ENCODE data around the gene RAB30.

The RAB30 gene

DNA sequence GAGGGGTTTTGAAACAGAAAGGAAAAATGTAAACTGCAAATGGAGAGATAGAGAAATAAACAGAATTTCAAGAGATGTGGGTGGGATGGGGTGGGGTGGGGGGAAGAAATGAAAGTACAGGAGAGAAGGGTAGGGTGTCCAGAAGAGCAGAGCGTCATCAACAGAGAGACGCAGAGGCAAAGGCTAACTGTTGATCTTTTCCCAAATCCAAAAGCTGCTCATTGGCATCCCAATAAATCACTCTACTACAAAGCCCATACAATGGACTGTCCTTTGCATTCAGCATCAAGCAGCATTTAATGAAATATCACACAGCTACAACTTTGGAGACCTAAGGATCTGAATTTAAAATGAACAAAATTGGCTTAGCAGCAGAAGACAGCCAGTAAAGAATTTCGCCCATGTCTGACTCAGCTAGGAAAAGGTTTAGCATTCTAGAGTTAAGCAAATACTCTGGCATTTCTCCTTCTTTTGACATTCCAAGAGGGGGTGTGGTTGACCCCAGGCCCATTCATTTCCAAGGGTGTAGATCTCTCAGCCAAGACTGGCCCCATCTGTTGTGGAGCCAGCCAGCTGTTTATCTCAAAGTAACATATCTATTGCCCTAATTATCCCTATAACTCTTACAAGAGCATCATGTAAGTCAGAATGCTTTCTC, 1.5 kb downstream of the RAB30 start:
- DNase-seq = no peak

DNA sequence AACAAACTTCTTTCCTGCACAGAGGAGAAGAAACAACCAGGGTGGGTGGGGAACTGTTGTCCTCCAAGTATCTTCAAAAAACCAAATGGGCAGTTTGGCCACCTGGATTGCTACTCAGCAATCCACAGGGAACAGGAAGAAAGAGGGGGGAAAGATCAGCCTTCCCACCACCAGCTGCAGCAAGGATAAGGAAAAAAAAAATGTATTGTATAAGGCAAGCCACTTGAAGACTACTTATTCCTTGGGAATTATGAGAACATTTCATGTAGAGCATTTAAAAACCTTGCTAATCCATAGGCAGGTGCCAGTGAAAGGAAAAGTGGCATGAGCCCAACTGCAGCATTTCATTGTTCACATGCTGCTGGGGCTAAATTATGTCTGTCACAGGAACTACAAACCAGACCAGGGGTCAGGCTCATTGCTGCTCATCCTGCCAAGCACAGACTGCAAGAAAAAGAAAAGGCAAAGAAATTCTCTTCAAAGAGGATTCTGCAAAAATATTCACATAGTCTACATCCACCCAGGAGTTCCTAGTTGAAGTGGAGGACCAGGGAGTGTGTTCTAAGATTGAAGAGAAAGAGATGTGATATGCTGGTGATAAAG, 2.2 kb downstream of the RAB30 start:
- DNase-seq = no peak

- DNase-seq = no peak
These were observed 3.1 kb downstream of the RAB30 start for GRCh38 chr11:83068568-83068967.

- no peak for DNase-seq
These were observed 7.7 kb downstream of the RAB30 start for GRCh38 chr11:83064011-83064410.

- no peak for DNase-seq
These were observed 8.5 kb downstream of the RAB30 start for GRCh38 chr11:83063073-83063754.

DNA sequence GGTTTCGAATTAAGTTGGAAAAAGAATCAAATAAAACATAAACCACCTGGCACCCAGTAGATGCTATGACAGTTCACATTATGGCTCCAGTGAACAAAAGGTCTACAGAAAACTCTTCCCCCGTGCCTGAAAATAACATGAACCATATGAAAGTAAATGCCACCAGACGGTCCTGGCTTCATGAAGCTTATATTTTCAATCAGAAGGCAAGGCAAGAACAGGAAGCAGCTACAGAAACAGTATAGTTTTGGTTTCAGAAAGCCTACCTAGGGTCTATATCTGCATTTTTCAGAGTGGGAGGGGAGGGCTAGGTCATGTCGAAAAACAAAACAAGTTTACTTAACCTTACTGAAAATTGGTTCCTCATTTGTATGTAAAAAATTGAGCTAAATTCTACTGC, 9.8 kb downstream of the RAB30 start:
- no peak for DNase-seq

- no peak for DNase-seq
These were observed 10.7 kb downstream of the RAB30 start for GRCh38 chr11:83060965-83061364.

DNA sequence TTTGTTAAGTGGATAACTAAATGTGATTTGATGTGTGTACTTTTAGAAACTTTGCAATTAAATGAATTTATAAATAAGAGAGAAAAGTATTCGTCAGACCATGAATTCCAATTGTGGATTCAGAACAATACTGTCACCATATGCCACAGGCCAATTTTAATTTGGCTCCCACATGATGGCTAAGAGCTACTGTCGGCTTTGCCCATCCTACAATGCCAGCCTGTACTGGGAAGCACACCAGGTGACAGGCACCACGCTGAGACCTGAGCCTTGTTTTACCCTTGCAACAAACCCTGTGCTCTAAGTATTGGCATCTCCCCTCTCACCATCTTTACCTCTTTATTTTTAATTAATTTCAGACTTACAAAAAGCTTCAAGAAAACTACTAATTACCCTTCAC, 14.0 kb downstream of the RAB30 start:
- DNase-seq = no peak

DNA sequence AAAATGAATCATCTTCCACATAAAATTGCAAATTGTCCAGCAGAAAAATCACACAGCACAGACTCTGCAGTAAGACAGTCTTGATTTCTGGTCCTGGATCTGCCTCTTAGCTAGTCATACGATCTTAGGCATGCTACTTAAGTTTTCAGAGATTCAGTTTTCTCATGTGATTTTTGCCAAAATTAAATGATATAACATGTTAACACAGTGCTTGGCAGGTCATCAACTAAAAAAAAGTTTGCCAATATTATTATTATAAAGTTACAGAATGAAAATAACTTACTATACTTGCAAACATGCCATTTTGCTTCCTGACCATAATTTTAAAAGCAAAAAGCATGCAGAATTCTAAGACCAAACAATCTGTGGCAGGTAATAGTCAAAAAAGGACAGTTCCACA, 15.1 kb downstream of the RAB30 start:
- DNase-seq = no peak

- no peak for DNase-seq
These were observed 15.5 kb downstream of the RAB30 start for GRCh38 chr11:83056204-83056603.

GRCh38 chr11:83054904-83055380, 16.8 kb downstream of the RAB30 start:
- DNase-seq = no peak

DNA sequence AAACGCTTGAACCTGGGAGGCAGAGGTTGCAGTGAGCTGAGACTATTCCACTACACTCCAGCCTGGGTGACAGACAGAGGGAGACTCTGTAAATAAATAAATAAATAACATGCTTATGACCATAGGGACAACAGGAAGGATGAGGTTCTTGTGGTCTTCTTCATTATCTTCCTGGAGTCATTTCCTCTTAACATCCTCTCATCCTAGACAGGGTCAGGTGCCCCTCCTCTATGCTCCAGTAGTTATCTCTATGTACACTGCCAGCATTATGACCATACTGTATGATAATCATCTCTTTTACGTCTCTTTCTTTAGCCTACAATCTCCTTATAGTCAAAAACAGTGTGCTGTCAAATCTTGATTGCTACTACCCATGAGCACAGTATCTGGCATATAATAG, 17.7 kb downstream of the RAB30 start:
- no peak for DNase-seq

- DNase-seq = no peak
These were observed 19.7 kb downstream of the RAB30 start for GRCh38 chr11:83051760-83052671.

GRCh38 chr11:83047515-83048225, 24.0 kb downstream of the RAB30 start:
- no peak for DNase-seq

DNA sequence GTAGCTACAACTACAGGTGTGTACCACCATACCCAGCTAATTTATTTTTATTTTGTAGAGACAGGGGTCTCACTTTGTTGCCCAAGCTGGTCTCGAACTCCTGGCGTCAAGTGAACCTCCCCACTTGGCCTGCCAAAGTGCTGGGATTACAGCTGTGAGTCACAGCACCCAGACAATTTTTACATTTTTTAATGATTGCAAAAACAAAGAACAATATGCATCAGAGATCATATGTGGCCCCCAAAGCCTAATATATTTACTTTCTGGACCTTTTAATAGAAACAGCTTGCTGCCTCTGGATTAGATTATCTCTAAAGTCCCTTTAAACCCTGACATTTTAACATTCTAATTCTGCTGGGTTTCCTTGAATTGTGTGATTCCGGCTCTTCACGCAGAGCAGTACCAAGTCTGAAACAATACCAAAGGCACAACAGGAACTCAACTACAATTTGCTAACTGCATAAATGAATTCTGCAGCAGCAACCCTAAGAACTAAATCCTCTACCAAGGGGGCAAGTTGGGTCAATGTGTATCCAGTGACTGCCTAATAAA, 25.0 kb downstream of the RAB30 start:
- no peak for DNase-seq

DNA sequence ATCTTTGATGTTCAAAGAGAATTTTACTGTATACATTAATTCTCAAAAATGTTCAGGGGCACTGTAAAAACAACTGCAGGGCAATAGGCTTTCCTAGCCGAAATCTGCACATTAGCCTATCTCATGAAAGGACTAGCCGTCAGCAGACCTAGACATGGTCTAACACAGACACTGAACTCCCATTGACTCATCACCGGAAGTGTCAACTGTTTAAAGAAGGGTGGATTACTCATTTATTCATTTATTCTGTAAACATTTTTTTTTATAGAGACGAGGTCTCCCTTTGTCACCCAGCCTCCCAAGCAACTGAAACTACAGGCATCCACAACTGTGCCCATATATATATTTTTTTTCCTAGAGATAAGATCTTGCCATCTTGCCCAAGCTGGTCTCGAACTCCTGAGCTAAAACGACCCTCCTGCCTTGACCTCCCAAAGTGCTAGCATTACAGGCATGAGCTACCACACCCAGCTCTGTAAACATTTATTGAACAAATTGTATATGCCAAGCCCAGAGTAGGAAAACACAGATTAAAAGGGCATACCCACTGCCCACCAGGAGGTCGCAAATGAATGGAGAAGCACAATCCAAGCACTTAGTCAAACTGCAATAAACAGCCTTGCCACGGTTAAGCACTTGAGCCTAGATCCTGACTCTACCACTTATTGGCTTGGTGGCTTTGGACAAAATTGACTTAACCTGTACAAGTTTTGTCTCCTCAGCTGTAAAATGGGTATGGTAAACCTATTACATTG, 26.6 kb downstream of the RAB30 start:
- DNase-seq = no peak

- no peak for DNase-seq
These were observed 28.6 kb downstream of the RAB30 start for GRCh38 chr11:83042964-83043711.

DNA sequence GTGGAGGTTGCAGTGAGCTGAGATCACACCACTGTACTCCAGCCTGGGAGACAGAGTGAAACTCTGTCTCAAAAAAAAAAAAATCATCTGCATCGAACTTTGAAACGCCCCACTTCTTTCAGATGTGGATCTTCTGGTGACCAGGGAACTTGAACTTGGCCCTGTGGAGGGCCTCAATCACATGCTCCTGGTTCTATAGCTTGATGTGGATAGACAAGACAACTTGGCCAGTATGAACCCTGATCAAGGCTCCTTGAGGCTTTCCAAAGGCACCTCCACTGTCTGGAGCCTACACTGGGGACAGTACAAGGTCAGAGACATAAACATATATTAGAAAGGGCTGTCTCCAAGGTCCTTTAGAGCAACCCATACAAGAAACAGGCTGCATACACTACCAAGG, 30.6 kb downstream of the RAB30 start:
- no peak for DNase-seq

- DNase-seq = no peak
These were observed 32.1 kb downstream of the RAB30 start for GRCh38 chr11:83039566-83039965.

GRCh38 chr11:83037877-83038276, 33.8 kb downstream of the RAB30 start:
- DNase-seq = no peak

- DNase-seq = no peak
These were observed 35.0 kb downstream of the RAB30 start for GRCh38 chr11:83036701-83037100.

All from activated CD4-positive, alpha-beta T cell treated with anti-CD3 and anti-CD28 coated beads, Interleukin-2, amount 50 U/mL, for 48 hours (primary cell).